MM.1S (cell line): Measurements from ENCODE around the gene CASP2.

ENCODE experiments used
- CTCF ChIP-seq: fragments of 300-600 bp; sonication (generic); IDR thresholded peaks from 2 replicates; pipeline ENCODE4 v1.5.1; 2016; ENCODE audit warnings: antibody characterized with exemption, low read length, mixed read lengths
- EZH2 ChIP-seq: fragments of 300-600 bp; sonication (generic); optimal IDR thresholded peaks from 2 replicates; pipeline ENCODE3; 2017; ENCODE audit warnings: low read depth, mild to moderate bottlenecking, antibody characterized with exemption, low read length, mixed read lengths
- EZH2phosphoT487 ChIP-seq: fragments of 300-600 bp; sonication (generic); IDR thresholded peaks from 2 replicates; pipeline ENCODE4 v1.6.1; 2018; ENCODE audit warnings: antibody characterized with exemption, low read length

- TF ChIP-seq CTCF (no peak), EZH2 (no peak), EZH2phosphoT487 (no peak)
Measured at GRCh38 chr7:143247372-143247771, 40.8 kb upstream of the CASP2 start.
